Upper lobe of right lung (tissue), 1 donor: Measurements from ENCODE around the gene GPR21. TPM values are rescaled to one million over a fixed set of nuclear protein-coding genes. Genes with fewer than 3 reads are reported as not detected.

Experiments used
- total RNA-seq: library from RNA; stranded (reverse); fragmentation: NEBNext Ultra II Directional; extraction: Animal tissue kit (Norgen Biotek cat#: 25700); gene quantifications from one replicate; pipeline ENCODE4 v1.2.1, GENCODE V29; 2021
- donor health status: DM: no; HTN: yes; CAD: no; lungs with severe emphysema.

GPR21 gene
- total RNA-seq, 1 donor from 2014 or later = 3.3 TPM

Other genes starting within 250 kb of the GPR21 start
- gene OR5C1, start 244.7 kb upstream of the GPR21 start, total RNA-seq = not detected
- gene OR1K1, start 233.5 kb upstream of the GPR21 start, total RNA-seq = not detected
- gene PDCL, start 205.1 kb upstream of the GPR21 start, total RNA-seq = 24.2 TPM
- gene RC3H2, start 128.3 kb upstream of the GPR21 start, total RNA-seq = 44.3 TPM
- gene ZBTB6, start 120.3 kb upstream of the GPR21 start, total RNA-seq = 8.0 TPM
- gene ZBTB26, start 102.2 kb upstream of the GPR21 start, total RNA-seq = 8.2 TPM
- gene RABGAP1, start 92.6 kb upstream of the GPR21 start, total RNA-seq = 58.6 TPM
- gene STRBP, start 234.9 kb downstream of the GPR21 start, total RNA-seq = 24.7 TPM